Dermis blood vessel endothelial cell (primary cell): ENCODE data around the gene PARS2. TPM values are rescaled to one million over a fixed set of nuclear protein-coding genes. Genes with fewer than 3 reads are reported as not detected.

Source experiments
- DNase-seq: peaks from one replicate; pipeline ENCODE4 v3.0.0; 2010
- total RNA-seq: library from RNA; depleted of rRNA; stranded (reverse); fragments of >200 nt; gene quantifications from 2 replicates; pipeline ENCODE4 v1.2.3, GENCODE V29; 2014

The PARS2 gene
- 4.8 and 5.3 TPM in 2 replicates for total RNA-seq

GRCh38 chr1:54764133-54764921 lies at the start of gene PARS2:
Gene PARS2, minus strand, starts transcription at chr1:54764523. Its CDS starts 5,362 bp downstream, at chr1:54759161.
- peak; percentile 100 for DNase-seq

- DNase-seq: no peak
Measured at GRCh38 chr1:54814126-54814498, 49.8 kb upstream of the PARS2 start.

- no peak for DNase-seq
Measured at GRCh38 chr1:54813485-54814125, 49.3 kb upstream of the PARS2 start.

- no peak for DNase-seq
Measured at GRCh38 chr1:54812801-54813484, 48.6 kb upstream of the PARS2 start.

- DNase-seq: no peak
Measured at GRCh38 chr1:54811739-54812655, 47.7 kb upstream of the PARS2 start.

GRCh38 chr1:54811066-54811465 lies 46.7 kb upstream of the PARS2 start:
- DNase-seq: no peak

GRCh38 chr1:54810153-54810942 lies 46.0 kb upstream of the PARS2 start:
- peak; percentile 73 for DNase-seq

GRCh38 chr1:54809496-54810074 lies 45.3 kb upstream of the PARS2 start:
- DNase-seq: no peak

- no peak for DNase-seq
Measured at GRCh38 chr1:54808443-54809207, 44.3 kb upstream of the PARS2 start.

- DNase-seq: no peak
Measured at GRCh38 chr1:54807756-54808155, 43.4 kb upstream of the PARS2 start.

GRCh38 chr1:54806931-54807611 lies 42.7 kb upstream of the PARS2 start:
- DNase-seq: no peak

- no peak for DNase-seq
Measured at GRCh38 chr1:54805981-54806381, 41.7 kb upstream of the PARS2 start.

- no peak for DNase-seq
Measured at GRCh38 chr1:54805466-54805865, 41.1 kb upstream of the PARS2 start.

GRCh38 chr1:54804471-54805132 lies 40.3 kb upstream of the PARS2 start:
- no peak for DNase-seq

GRCh38 chr1:54803761-54804470 lies 39.6 kb upstream of the PARS2 start:
- DNase-seq: peak; percentile 19

GRCh38 chr1:54800899-54801759 lies 36.8 kb upstream of the PARS2 start, which contains the start of gene TTC22:
Gene TTC22, minus strand, starts transcription at chr1:54801323. Its CDS starts 160 bp downstream, at chr1:54801163.
- DNase-seq: peak; percentile 14
